Small intestine (tissue), 16 donors: ENCODE results near the gene ABCC6. TPM values are rescaled to one million over a fixed set of nuclear protein-coding genes. Genes with fewer than 3 reads are reported as not detected.
"Not testable (repeated sequence)": the region's sequence is repeated elsewhere in the genome, so short reads cannot be mapped to it uniquely, and the experiment has no call there.

Experiments
- DNase-seq, 2 donors: peaks; one replicate each; pipeline versions ENCODE4 v3.0.0 to v3.0.0-alpha.2; 2013
- FAIRE-seq: peaks from 2 replicates; lab custom pipeline; 2012; peaks lifted over from hg19 to GRCh38; lab: Jason Lieb, UNC
- H3K27ac ChIP-seq, 3 donors: one replicate each; pipeline ENCODE4 v1.5.1; 2013; ENCODE audit warnings: low read length in 2 of 3, mild to moderate bottlenecking in 2 of 3, control low read depth in 1 of 3, inconsistent platforms in 1 of 3, low read depth in 1 of 3, moderate library complexity in 1 of 3
- H3K27me3 ChIP-seq, 3 donors: one replicate each; pipeline ENCODE4 v1.6.1; 2013; ENCODE audit warnings: low read length in 3 of 3, inconsistent platforms in 1 of 3; ENCODE audit not compliant: control insufficient read depth in 3 of 3, insufficient read depth in 3 of 3
- H3K36me3 ChIP-seq, 3 donors: one replicate each; pipeline ENCODE4 v1.6.1; 2013; ENCODE audit warnings: low read length in 3 of 3, inconsistent platforms in 1 of 3, low read depth in 1 of 3, mild to moderate bottlenecking in 1 of 3, moderate library complexity in 1 of 3; ENCODE audit not compliant: control insufficient read depth in 3 of 3, insufficient read depth in 2 of 3
- H3K4me1 ChIP-seq, 3 donors: one replicate each; pipeline ENCODE4 v1.6.1; 2013; ENCODE audit warnings: low read length in 2 of 3, inconsistent platforms in 1 of 3, low read depth in 1 of 3, mild to moderate bottlenecking in 1 of 3, moderate library complexity in 1 of 3; ENCODE audit not compliant: control insufficient read depth in 3 of 3, insufficient read depth in 2 of 3
- H3K4me3 ChIP-seq, 3 donors: one replicate each; pipeline ENCODE4 v1.5.1; 2013; ENCODE audit warnings: low read length in 3 of 3, control low read depth in 1 of 3, inconsistent platforms in 1 of 3, low read depth in 1 of 3, mild to moderate bottlenecking in 1 of 3, moderate library complexity in 1 of 3
- H3K9me3 ChIP-seq, 2 donors: one replicate each; pipeline ENCODE4 v1.6.1; 2013; ENCODE audit warnings: low read depth in 1 of 2, low read length in 1 of 2; ENCODE audit not compliant: control insufficient read depth in 2 of 2, insufficient read depth in 1 of 2
- WGBS, 3 donors: extraction: QIAGEN DNeasy Blood & Tissue Kit; methylation state at CpG; one replicate each; pipeline ENCODE4 v1.1.7; 2013; 5-methylcytosine and 5-hydroxymethylcytosine counted together
- long read RNA-seq, 10 donors: transcript quantifications; one replicate each; lab custom pipeline, GENCODE V29; 2026
- polyA plus RNA-seq, 4 donors: library from polyadenylated mRNA; stranded (reverse) in 3 of 4; unstranded in 1 of 4; fragments of 200-250 nt in 3 of 4; fragments of 120-200 nt in 1 of 4; gene quantifications; one replicate each; pipeline versions ENCODE4 v1.2.1 to v1.2.3, GENCODE V29; 2013
- donor health status: healthy with polysubstance abuse.
- donor health status: control.
- donor health status: control.
- donor health status: Bipolar disorder and iron deficiency.
- donor health status: healthy.

The ABCC6 gene
- 100 to 1,000 TPM in 1 of 4 donors, 10 to 100 TPM in 3; 10.7 to 100 (median 57.8) TPM for polyA plus RNA-seq
- long read RNA-seq, donor 1, result 0 reads
- long read RNA-seq, donor 2, full-length matches to known transcripts, result 6 of 22 reads
- long read RNA-seq, donor 2, partial matches to known transcripts, result 16 of 22 reads
- long read RNA-seq, donor 2, other reads (novel, unspliced or antisense), result 0 of 22 reads
- long read RNA-seq, donor 3, transcript ABCC6-204 (2 exons, 714 nt), result major isoform, 9 of 33 reads
- long read RNA-seq, donor 3, partial matches to known transcripts, result 24 of 33 reads
- long read RNA-seq, donor 3, other reads (novel, unspliced or antisense), result 0 of 33 reads
- long read RNA-seq, donor 4, partial matches to known transcripts, result 0 of 2 reads
- long read RNA-seq, donor 4, other reads (novel, unspliced or antisense), result 0 of 2 reads
- long read RNA-seq, donor 5, partial matches to known transcripts, result 0 of 2 reads
- long read RNA-seq, donor 5, other reads (novel, unspliced or antisense), result 0 of 2 reads
- long read RNA-seq, donor 6, full-length matches to known transcripts, result 14 of 22 reads
- long read RNA-seq, donor 6, partial matches to known transcripts, result 8 of 22 reads
- long read RNA-seq, donor 6, other reads (novel, unspliced or antisense), result 0 of 22 reads
- long read RNA-seq, donor 7, partial matches to known transcripts, result 0 of 1 reads
- long read RNA-seq, donor 7, other reads (novel, unspliced or antisense), result 0 of 1 reads
- long read RNA-seq, donor 8, result 0 reads
- long read RNA-seq, donor 9, partial matches to known transcripts, result 0 of 2 reads
- long read RNA-seq, donor 9, other reads (novel, unspliced or antisense), result 0 of 2 reads
- long read RNA-seq, donor 10, partial matches to known transcripts, result 0 of 5 reads
- long read RNA-seq, donor 10, other reads (novel, unspliced or antisense), result 0 of 5 reads

GRCh38 chr16:16222850-16223661, at the start of gene ABCC6:
Gene ABCC6, minus strand, starts transcription at chr16:16223494. Its CDS starts 60 bp downstream, at chr16:16223434.
- not testable (repeated sequence) for H3K9me3 ChIP-seq, FAIRE-seq, H3K4me1 ChIP-seq, H3K27me3 ChIP-seq, H3K36me3 ChIP-seq, H3K27ac ChIP-seq
- DNase-seq, result peak in 1 of 2 donors; percentile 22
- 2 to 3% (median 2%) methylated on average over 12 to 19 of the region's 38 CpGs for WGBS, 3 donors
- H3K4me3 ChIP-seq, result peak within 1 kb of the TSS in 2 of 3 donors; percentile 22 to 42

DNA sequence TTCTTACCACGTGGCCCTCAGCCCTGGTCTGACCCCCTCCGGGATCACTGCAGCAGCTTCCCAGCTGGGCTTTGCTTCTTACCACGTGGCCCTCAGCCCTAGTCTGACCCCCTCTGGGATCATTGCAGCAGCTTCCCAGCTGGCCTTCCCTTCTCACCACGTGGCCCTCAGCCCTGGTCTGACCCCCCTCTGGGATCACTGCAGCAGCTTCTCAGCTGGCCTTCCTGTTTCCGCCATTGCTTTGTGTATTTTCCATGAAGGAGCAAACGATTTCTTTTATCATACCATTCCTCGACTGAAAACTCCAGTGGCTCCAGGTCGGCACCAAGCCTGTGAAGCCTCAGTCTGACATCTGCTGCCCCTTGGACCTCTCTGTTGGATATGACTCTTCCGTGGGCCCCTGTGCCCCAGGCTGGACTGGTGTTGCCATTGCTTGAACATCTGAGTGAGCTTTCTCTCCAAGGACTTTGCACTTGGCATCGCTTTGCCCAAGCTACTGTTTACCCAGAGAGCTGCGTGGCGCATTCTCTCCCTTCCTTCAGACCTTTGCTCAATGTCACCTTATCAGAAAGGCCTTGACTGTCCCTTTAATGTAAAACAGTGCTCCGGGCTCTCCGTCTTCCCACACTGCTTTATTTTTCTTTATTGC, 49.4 kb upstream of the ABCC6 start:
- peak overlapping the region in 1 of 3 donors; percentile 30 for H3K27ac ChIP-seq
- WGBS, 3 donors, result 25 to 44% (median 31%) methylated on average over 3 to 4 of the region's 14 CpGs
- H3K9me3 ChIP-seq, FAIRE-seq, H3K4me1 ChIP-seq, H3K36me3 ChIP-seq, H3K27me3 ChIP-seq, H3K4me3 ChIP-seq, DNase-seq: not testable (repeated sequence)

DNA sequence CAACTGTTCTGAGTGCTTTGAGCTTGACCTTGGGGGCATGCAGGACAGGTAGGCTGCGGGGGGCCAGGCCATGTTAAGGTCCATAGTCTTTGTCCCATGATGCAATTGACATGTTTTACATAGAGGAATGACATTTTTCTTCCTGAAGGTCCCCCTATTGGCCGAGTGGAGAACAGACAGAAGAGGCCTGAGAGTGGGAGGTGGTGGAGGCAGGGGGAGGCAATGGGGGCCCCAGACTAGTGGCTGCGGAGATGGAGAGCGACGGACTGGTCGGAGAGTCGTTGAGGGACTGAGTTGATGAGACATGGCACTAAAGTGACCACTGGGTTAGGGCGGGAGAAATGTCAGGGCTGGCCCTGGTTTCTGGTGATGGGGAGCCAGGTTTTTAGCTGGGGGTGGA, 48.4 kb upstream of the ABCC6 start:
- not testable (repeated sequence) for H3K36me3 ChIP-seq, DNase-seq, H3K9me3 ChIP-seq, H3K27ac ChIP-seq, H3K27me3 ChIP-seq, FAIRE-seq, H3K4me3 ChIP-seq, H3K4me1 ChIP-seq
- WGBS, 3 donors, result no CpG with 5 or more reads among the region's 8 CpGs

- not testable (repeated sequence) for DNase-seq, H3K36me3 ChIP-seq, H3K4me3 ChIP-seq, H3K9me3 ChIP-seq, FAIRE-seq, H3K27ac ChIP-seq, H3K27me3 ChIP-seq, H3K4me1 ChIP-seq
- WGBS, 3 donors, result 92 to 98% (median 96%) methylated on average over 7 to 9 of the region's 10 CpGs
These were observed 45.0 kb upstream of the ABCC6 start for GRCh38 chr16:16268185-16268808.

GRCh38 chr16:16267708-16268107, 44.4 kb upstream of the ABCC6 start:
- not testable (repeated sequence) for H3K4me1 ChIP-seq, H3K4me3 ChIP-seq, H3K27ac ChIP-seq, H3K9me3 ChIP-seq, FAIRE-seq, H3K27me3 ChIP-seq, DNase-seq, H3K36me3 ChIP-seq
- WGBS, 3 donors, result no CpG with 5 or more reads among the region's 3 CpGs

- H3K27ac ChIP-seq, H3K4me1 ChIP-seq, DNase-seq, FAIRE-seq, H3K27me3 ChIP-seq, H3K36me3 ChIP-seq, H3K9me3 ChIP-seq, H3K4me3 ChIP-seq: not testable (repeated sequence)
- WGBS, 3 donors, result 87 to 92% (median 90%) methylated on average over 6 to 7 of the region's 9 CpGs
These were observed 41.8 kb upstream of the ABCC6 start for GRCh38 chr16:16265044-16265443.

DNA sequence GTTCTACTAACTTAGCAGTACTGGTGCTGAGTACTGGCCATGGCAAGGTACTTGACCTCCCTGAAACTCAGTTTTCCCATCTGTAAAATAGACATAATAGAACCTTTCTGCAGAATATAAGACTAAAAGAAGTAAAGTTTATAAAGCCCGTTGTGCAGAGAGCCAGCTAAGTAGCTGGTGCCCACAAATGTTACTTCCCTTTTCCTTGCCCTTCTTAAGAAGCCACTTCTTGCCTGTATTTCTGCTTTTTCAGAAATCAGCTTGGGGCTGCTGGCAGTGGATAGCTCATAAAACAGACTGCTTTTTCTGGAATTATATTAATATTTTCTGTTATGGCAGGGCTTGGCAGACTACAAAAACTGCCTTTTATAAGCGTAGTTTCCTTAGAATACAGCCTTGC, 40.7 kb upstream of the ABCC6 start:
- WGBS, 3 donors, result 40 to 60% methylated on average over 1 of the region's 2 CpGs; no CpG with 5 or more reads in 1 of the 3 donors
- FAIRE-seq, result not testable (repeated sequence)

More for the DNA sequence above, 40.7 kb upstream of the ABCC6 start:
- DNase-seq, H3K36me3 ChIP-seq, H3K4me3 ChIP-seq, H3K27me3 ChIP-seq, H3K9me3 ChIP-seq, H3K4me1 ChIP-seq, H3K27ac ChIP-seq: not testable (repeated sequence)
